Hepatocyte (in vitro differentiated cells): ENCODE results near the gene SYNDIG1.

ENCODE experiments used
- CTCF ChIP-seq: fragments of 200-600 bp; sonication (generic); IDR thresholded peaks from 2 replicates; pipeline ENCODE4 v1.5.1; 2016; ENCODE audit warnings: antibody characterized with exemption, mild to moderate bottlenecking; ENCODE audit not compliant: poor library complexity
- EZH2 ChIP-seq: fragments of 200-600 bp; sonication (generic); IDR thresholded peaks from 2 replicates; pipeline ENCODE4 v1.6.1; 2016; ENCODE audit warnings: antibody characterized with exemption, mild to moderate bottlenecking, borderline replicate concordance
- EZH2phosphoT487 ChIP-seq: fragments of 200-600 bp; sonication (generic); IDR thresholded peaks from one replicate; pipeline ENCODE4 v1.6.1; 2018; ENCODE audit warnings: antibody characterized with exemption, mild to moderate bottlenecking, low read depth, moderate library complexity; ENCODE audit not compliant: unreplicated experiment, severe bottlenecking

DNA sequence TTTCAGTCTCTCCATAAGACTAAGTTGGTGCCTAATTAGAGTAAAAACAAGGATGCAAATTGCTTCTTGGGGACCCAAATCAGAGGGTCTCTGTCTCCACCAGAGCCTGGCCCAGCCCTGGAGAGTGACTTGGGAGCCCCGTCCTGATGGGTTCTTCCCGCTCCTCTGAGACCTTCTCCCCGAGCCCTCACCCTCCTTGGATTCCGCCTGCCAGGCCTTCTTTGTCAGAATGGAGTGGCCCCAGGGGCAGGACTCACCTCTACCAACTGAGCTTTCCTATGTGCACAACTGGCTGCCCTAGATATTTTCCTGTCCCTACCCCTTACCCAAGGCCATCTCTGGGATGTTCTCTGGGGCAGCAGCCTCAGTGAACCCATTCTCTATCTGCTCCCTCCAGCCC lies 9.7 kb downstream of the SYNDIG1 start:
- TF ChIP-seq CTCF: no peak
- TF ChIP-seq EZH2: no peak
- TF ChIP-seq EZH2phosphoT487: no peak
